HFFc6 (cell line): Measurements from ENCODE around the gene TMEM179. TPM values are rescaled to one million over a fixed set of nuclear protein-coding genes. Genes with fewer than 3 reads are reported as not detected.

Experiments used
- DNase-seq: peaks from one replicate; pipeline ENCODE4 v3.0.0-alpha.2; 2018
- H3K27ac Mint-ChIP-seq: 2 replicates; pipeline ENCODE4 v1.8.0; 2020; ENCODE audit warnings: mild to moderate bottlenecking, mixed read lengths
- H3K27me3 Mint-ChIP-seq: 2 replicates; pipeline ENCODE4 v1.8.0; 2021; ENCODE audit warnings: mild to moderate bottlenecking, moderate library complexity, mixed read lengths; ENCODE audit not compliant: insufficient read depth
- H3K36me3 Mint-ChIP-seq: 2 replicates; pipeline ENCODE4 v1.8.0; 2021; ENCODE audit warnings: low read depth, mixed read lengths
- H3K4me1 Mint-ChIP-seq: 2 replicates; pipeline ENCODE4 v1.8.0; 2020; ENCODE audit warnings: low read depth, mixed read lengths
- H3K4me3 Mint-ChIP-seq: 2 replicates; pipeline ENCODE4 v1.8.0; 2020; ENCODE audit warnings: mild to moderate bottlenecking, moderate library complexity, mixed read lengths
- H3K9me3 Mint-ChIP-seq: 2 replicates; pipeline ENCODE4 v1.8.0; 2020; ENCODE audit warnings: mild to moderate bottlenecking, mixed read lengths
- CTCF ChIP-seq: fragments of 200-600 bp; sonication (generic); IDR thresholded peaks from 2 replicates; pipeline ENCODE4 v1.5.0; 2021; ENCODE audit warnings: antibody characterized with exemption, mild to moderate bottlenecking
- total RNA-seq, 6 experiments: library from RNA; stranded (reverse); fragmentation: NEBNext Ultra II Directional; extraction: Animal tissue kit (Norgen Biotek cat#: 25700); gene quantifications; 2 replicates in 1 of 6; 3 replicates in 5 of 6; pipeline ENCODE4 v1.2.3, GENCODE V29; 2021

The TMEM179 gene
- total RNA-seq, 6 experiments from 2014 or later: not detected

- Mint-ChIP-seq H3K27ac (no peak overlapping the region), H3K4me3 (no peak overlapping the region), H3K27me3 (peaks cover 32% of the 10 kb centered on the region), H3K9me3 (peaks cover 7% of the 10 kb centered on the region; the same call in 1 of the 2 replicates), H3K4me1 (no peaks in the 10 kb centered on the region), H3K36me3 (no peaks in the 10 kb centered on the region)
- no peak for DNase-seq
- TF ChIP-seq CTCF: no peak
Measured at GRCh38 chr14:104554088-104554607, 50.4 kb downstream of the TMEM179 start.

GRCh38 chr14:104553166-104554087, 51.1 kb downstream of the TMEM179 start:
- Mint-ChIP-seq H3K9me3 (peaks cover 7% of the 10 kb centered on the region; the same call in 1 of the 2 replicates), H3K4me3 (no peak overlapping the region)

GRCh38 chr14:104552738-104553125, 51.8 kb downstream of the TMEM179 start:
- H3K9me3 Mint-ChIP-seq: peaks cover 7% of the 10 kb centered on the region; the same call in 1 of the 2 replicates
- TF ChIP-seq CTCF: no peak
- H3K4me3 Mint-ChIP-seq: no peak overlapping the region
- DNase-seq: no peak
- H3K27me3 Mint-ChIP-seq: peaks cover 29% of the 10 kb centered on the region
- H3K4me1 Mint-ChIP-seq: no peaks in the 10 kb centered on the region
- H3K36me3 Mint-ChIP-seq: no peaks in the 10 kb centered on the region
- no peak overlapping the region for H3K27ac Mint-ChIP-seq

More at GRCh38 chr14:104553166-104554087, 51.1 kb downstream of the TMEM179 start:
- Mint-ChIP-seq H3K4me1 (no peaks in the 10 kb centered on the region), H3K27me3 (peaks cover 29% of the 10 kb centered on the region), H3K27ac (no peak overlapping the region), H3K36me3 (no peaks in the 10 kb centered on the region)
- no peak for TF ChIP-seq CTCF
- no peak for DNase-seq

DNA sequence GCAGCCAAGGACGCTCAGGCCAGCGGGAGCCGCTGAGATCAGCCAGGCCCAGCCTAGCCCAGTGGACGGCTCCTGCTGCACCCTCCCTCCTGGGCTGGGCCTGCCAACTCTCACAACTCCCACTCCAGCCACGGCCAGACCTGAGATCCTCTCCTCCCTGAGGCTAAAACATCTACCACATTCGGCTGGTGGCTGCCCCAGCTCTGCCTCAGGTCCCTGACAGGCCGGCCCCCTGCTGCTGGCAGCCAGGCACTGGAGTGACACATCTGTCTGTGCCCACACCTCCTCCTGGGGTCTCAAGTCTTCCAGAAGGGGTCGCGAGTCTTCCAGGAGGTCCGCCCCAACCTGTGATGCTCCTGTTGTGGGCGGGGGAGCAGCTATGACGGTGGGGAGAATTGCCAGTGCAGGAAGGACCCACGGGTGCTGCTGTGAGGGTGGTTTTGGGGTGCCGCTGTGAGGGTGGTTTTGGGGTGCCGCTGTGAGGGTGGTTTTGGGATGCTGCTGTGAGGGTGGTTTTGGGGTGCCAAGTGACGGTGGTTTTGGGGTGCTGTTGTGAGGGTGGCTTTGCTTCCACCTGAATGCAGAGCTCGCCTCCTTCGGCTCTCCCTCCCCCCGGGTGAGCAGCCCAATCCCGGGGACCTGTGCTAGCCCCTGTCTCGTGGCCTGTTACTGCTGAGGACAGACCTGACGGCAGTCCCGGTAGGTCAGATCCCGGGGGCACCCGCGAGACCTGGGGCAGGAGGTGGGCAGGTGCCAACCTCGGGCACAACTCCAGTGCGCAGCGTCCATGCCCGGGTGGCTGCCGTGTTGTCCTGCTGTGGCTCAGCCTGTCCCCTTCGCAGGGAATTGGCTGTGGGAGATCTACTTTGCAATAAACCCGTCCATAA, 52.5 kb downstream of the TMEM179 start:
- H3K9me3 Mint-ChIP-seq: peaks cover 7% of the 10 kb centered on the region; the same call in 1 of the 2 replicates
- H3K36me3 Mint-ChIP-seq: no peaks in the 10 kb centered on the region
- no peak for TF ChIP-seq CTCF
- no peak overlapping the region for H3K27ac Mint-ChIP-seq
- peaks cover 32% of the 10 kb centered on the region for H3K27me3 Mint-ChIP-seq
- H3K4me1 Mint-ChIP-seq: no peaks in the 10 kb centered on the region
- H3K4me3 Mint-ChIP-seq: no peak overlapping the region
- DNase-seq: no peak
